Measurements from ENCODE around the gene TNFRSF1B. TPM values are rescaled to one million over a fixed set of nuclear protein-coding genes. Genes with fewer than 3 reads are reported as not detected.

The TNFRSF1B gene
- total and polyA plus RNA-seq, 9 of the 15 experiments (the other 6 are each of a cell fraction or from before 2014, with no cell fraction given): 8.8 to 91.3 (median 36.0) TPM

DNA sequence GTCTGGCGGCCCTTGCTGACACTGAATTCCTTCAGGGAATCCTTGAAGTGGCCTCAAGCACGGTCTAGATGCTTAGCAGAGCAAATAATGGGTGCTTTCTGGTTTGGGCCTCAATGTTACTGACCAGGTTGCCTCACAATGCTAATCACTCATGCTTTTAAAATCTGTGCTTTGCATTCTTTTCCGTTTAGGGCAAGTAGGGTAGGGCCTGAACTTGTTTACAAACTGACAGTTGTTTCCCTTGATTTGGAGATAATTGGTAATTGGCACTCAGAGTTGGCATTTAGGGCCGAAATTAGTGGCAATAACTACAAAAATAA is 64.4 kb downstream of the TNFRSF1B start:
- peaks cover 51% of the 10 kb centered on the region for H3K79me2 ChIP-seq (ENCODE audit: control insufficient read depth, insufficient read depth, low read length)
- CTCF ChIA-PET (ENCODE audit: low intra/inter-chr PET ratio): no interaction called here
- in situ Hi-C loops (cut with MboI) (no loop called here), intact Hi-C loops (cut with micrococcal nuclease) (no loop called here)
- H4K20me1 ChIP-seq (replicated peaks; ENCODE audit: control insufficient read depth, insufficient read depth, low read length): no peaks in the 10 kb centered on the region
- 11% methylated on average over 4 of the region's 4 CpGs for WGBS (ENCODE audit: insufficient coverage, low coverage, missing lambda C conversion rate)
- peak overlapping the region; percentile 90 to 97 for H3K9ac ChIP-seq (ENCODE audit: insufficient read depth in 1 of 2, low read depth in 2 of 2, low read length in 2 of 2)
- H3K36me3 ChIP-seq (ENCODE audit: control insufficient read depth, insufficient read depth, low read length): peaks cover 28% of the 10 kb centered on the region
- POLR2A ChIA-PET: interaction anchor here (0.6 to 1.6 kb wide), 3 partner anchors 13 to 322 kb away, joined by 3 to 7 read pairs (median 3); no protein-coding TSS in a partner anchor
- DNase-seq (ENCODE audit: extremely low read depth in 1 of 4, low spot score in 3 of 4) (no peak), FAIRE-seq (no peak), ATAC-seq (no peak)
- H3K27me3 ChIP-seq (ENCODE audit: control insufficient read depth in 2 of 2, insufficient read depth in 2 of 2, low read length in 2 of 2): no peaks in the 10 kb centered on the region
- no peaks in the 10 kb centered on the region for H3K9me1 ChIP-seq (ENCODE audit: control insufficient read depth, insufficient read depth, low read length)
- peak overlapping the region; percentile 84 for H3K4me2 ChIP-seq (ENCODE audit: insufficient read depth, low read length)
- H2AFZ ChIP-seq (ENCODE audit: low read depth, low read length): no peak overlapping the region
- peak overlapping the region; percentile 96 for H3K4me3 ChIP-seq
- 0 out of 2 replicates have a peak, but pooled peaks have one; percentile 9 for TF ChIP-seq ESRRA (IDR thresholded peaks at IDR 0.05; ENCODE audit: borderline replicate concordance, low read depth)
- TF ChIP-seq, protein P1, sequence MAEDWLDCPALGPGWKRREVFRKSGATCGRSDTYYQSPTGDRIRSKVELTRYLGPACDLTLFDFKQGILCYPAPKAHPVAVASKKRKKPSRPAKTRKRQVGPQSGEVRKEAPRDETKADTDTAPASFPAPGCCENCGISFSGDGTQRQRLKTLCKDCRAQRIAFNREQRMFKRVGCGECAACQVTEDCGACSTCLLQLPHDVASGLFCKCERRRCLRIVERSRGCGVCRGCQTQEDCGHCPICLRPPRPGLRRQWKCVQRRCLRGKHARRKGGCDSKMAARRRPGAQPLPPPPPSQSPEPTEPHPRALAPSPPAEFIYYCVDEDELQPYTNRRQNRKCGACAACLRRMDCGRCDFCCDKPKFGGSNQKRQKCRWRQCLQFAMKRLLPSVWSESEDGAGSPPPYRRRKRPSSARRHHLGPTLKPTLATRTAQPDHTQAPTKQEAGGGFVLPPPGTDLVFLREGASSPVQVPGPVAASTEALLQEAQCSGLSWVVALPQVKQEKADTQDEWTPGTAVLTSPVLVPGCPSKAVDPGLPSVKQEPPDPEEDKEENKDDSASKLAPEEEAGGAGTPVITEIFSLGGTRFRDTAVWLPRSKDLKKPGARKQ (CRISPR knock-in tag; IDR thresholded peaks at IDR 0.05): no peak
- H3K4me1 ChIP-seq (replicated peaks in 1 of 2; ENCODE audit: control insufficient read depth in 2 of 2, insufficient read depth in 2 of 2, low read length in 2 of 2): peaks cover 12 to 26% of the 10 kb centered on the region in 2 experiments; a peak in 4 of 5 replicates
- BruUV-seq (replicated peaks): no TSS peak
- no peaks in the 10 kb centered on the region for H3K9me3 ChIP-seq (replicated peaks; ENCODE audit: control insufficient read depth, insufficient read depth, low read depth, low read length)
- peak overlapping the region; percentile 77; the same call in 2 of the 3 replicates for H3K27ac ChIP-seq (ENCODE audit: extremely low read depth, low read depth, low read length)

DNA sequence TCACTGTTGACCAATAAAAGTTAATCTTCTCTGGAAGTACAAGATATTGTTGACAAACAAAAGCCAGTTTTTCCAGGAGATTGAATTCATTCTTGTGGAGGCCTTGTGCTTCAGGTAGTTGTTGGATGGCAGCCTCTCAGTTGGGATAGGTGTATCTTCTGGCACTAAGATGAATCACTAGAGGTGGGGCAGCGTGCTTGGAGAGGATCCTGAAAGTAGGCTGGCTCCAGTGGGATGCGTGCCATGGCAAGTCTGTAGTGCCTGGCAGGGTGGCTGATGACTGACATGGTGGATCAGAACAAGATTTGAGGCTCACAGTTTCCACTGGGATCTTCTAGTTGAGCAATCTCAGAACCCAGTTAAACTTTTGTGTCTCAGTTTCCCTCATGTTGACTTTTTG is 65.4 kb downstream of the TNFRSF1B start:
- Histone ChIP-seq H3K4me1 (replicated peaks in 1 of 2; ENCODE audit: control insufficient read depth in 2 of 2, insufficient read depth in 2 of 2, low read length in 2 of 2) (peaks cover 12 to 26% of the 10 kb centered on the region in 2 experiments; a peak in 4 of 5 replicates), H3K4me3 (no peak overlapping the region), H4K20me1 (replicated peaks; ENCODE audit: control insufficient read depth, insufficient read depth, low read length) (no peaks in the 10 kb centered on the region), H3K9me3 (replicated peaks; ENCODE audit: control insufficient read depth, insufficient read depth, low read depth, low read length) (no peaks in the 10 kb centered on the region), H3K4me2 (ENCODE audit: insufficient read depth, low read length) (no peak overlapping the region), H3K27me3 (ENCODE audit: control insufficient read depth in 2 of 2, insufficient read depth in 2 of 2, low read length in 2 of 2) (no peaks in the 10 kb centered on the region), H3K9ac (ENCODE audit: insufficient read depth in 1 of 2, low read depth in 2 of 2, low read length in 2 of 2) (peak overlapping the region in 1 of 2 experiments; percentile 18; a peak in 1 of 4 replicates), H3K79me2 (ENCODE audit: control insufficient read depth, insufficient read depth, low read length) (peaks cover 53% of the 10 kb centered on the region), H3K27ac (ENCODE audit: extremely low read depth, low read depth, low read length) (no peak overlapping the region), H3K9me1 (ENCODE audit: control insufficient read depth, insufficient read depth, low read length) (no peaks in the 10 kb centered on the region), H3K36me3 (ENCODE audit: control insufficient read depth, insufficient read depth, low read length) (peaks cover 37% of the 10 kb centered on the region), H2AFZ (ENCODE audit: low read depth, low read length) (no peak overlapping the region)
- no peak for DNase-seq (ENCODE audit: extremely low read depth in 1 of 4, low spot score in 3 of 4)
- 90% methylated on average over 2 of the region's 2 CpGs for WGBS (ENCODE audit: insufficient coverage, low coverage, missing lambda C conversion rate)
- no peak for ATAC-seq
- FAIRE-seq: no peak
- intact Hi-C loops (cut with micrococcal nuclease): no loop called here
- ChIA-PET CTCF (ENCODE audit: low intra/inter-chr PET ratio) (interaction anchor here (0.6 kb wide), 1 partner anchor 1133 kb away, joined by 5 read pairs; no protein-coding TSS in a partner anchor), POLR2A (no interaction called here)
- no TSS peak for BruUV-seq (replicated peaks)
- in situ Hi-C loops (cut with MboI): no loop called here
- TF ChIP-seq MAFF (IDR thresholded peaks at IDR 0.05; ENCODE audit: low read length): no peak
- TF ChIP-seq, protein P2, sequence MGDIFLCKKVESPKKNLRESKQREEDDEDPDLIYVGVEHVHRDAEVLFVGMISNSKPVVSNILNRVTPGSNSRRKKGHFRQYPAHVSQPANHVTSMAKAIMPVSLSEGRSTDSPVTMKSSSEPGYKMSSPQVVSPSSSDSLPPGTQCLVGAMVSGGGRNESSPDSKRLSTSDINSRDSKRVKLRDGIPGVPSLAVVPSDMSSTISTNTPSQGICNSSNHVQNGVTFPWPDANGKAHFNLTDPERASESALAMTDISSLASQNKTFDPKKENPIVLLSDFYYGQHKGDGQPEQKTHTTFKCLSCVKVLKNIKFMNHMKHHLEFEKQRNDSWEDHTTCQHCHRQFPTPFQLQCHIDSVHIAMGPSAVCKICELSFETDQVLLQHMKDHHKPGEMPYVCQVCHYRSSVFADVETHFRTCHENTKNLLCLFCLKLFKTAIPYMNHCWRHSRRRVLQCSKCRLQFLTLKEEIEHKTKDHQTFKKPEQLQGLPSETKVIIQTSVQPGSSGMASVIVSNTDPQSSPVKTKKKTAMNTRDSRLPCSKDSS (IDR thresholded peaks at IDR 0.05; ENCODE audit: low read depth, partially characterized antibody): no peak
- TF ChIP-seq HNRNPLL (IDR thresholded peaks at IDR 0.05; ENCODE audit: low read depth, low read length, poor library complexity, severe bottlenecking): no peak
- no peak for TF ChIP-seq TEAD2 (tag; IDR thresholded peaks at IDR 0.05)
- TF ChIP-seq ESRRB (CRISPR knock-in tag; IDR thresholded peaks at IDR 0.05; ENCODE audit: borderline replicate concordance): no peak
- no peak for TF ChIP-seq ZNF551 (CRISPR knock-in tag; IDR thresholded peaks at IDR 0.05)
- TF ChIP-seq ILK (tag; IDR thresholded peaks at IDR 0.05; ENCODE audit: borderline replicate concordance, low read depth): no peak
- TF ChIP-seq SMARCA5 (IDR thresholded peaks at IDR 0.05): no peak
